ENCODE results near the gene OR4D2. TPM values are rescaled to one million over a fixed set of nuclear protein-coding genes. Genes with fewer than 3 reads are reported as not detected.
A peak's percentile ranks its signal among the peaks of the same experiment; 100 is the strongest.

OR4D2 gene
- polyA plus RNA-seq, 3 donors, result not detected

- H3K27ac Mint-ChIP-seq, result no peak overlapping the region
- Histone ChIP-seq H3K4me1 (ENCODE audit: control insufficient read depth in 1 of 2, insufficient read depth in 2 of 2, low read length in 2 of 2) (no peaks in the 10 kb centered on the region), H3K9ac (ENCODE audit: insufficient read depth, low read length, poor library complexity, severe bottlenecking) (no peak overlapping the region), H4K20me1 (ENCODE audit: insufficient read depth, low read length) (no peaks in the 10 kb centered on the region), H3K4me3 (replicated peaks in 1 of 3; ENCODE audit: low read depth in 2 of 3, low read length in 3 of 3) (no peak overlapping the region), H2AFZ (ENCODE audit: insufficient read depth, low read depth, low read length, poor library complexity, severe bottlenecking) (no peak overlapping the region), H3K4me2 (replicated peaks; ENCODE audit: extremely low read depth, low read length, poor library complexity, severe bottlenecking) (no peak overlapping the region), H3K9me3 (replicated peaks in 1 of 2; ENCODE audit: control insufficient read depth in 1 of 2, insufficient read depth in 1 of 2, low read length in 2 of 2) (no peaks in the 10 kb centered on the region), H3K36me3 (replicated peaks in 1 of 2; ENCODE audit: control insufficient read depth in 1 of 2, insufficient read depth in 2 of 2, low read length in 2 of 2) (peaks cover 19 to 40% of the 10 kb centered on the region in 2 donors), H3K27me3 (ENCODE audit: control insufficient read depth in 2 of 2, insufficient read depth in 2 of 2, low read length in 2 of 2) (no peaks in the 10 kb centered on the region), H3K27ac (ENCODE audit: low read depth in 1 of 2, low read length in 2 of 2) (no peak overlapping the region), H3K79me2 (ENCODE audit: insufficient read depth, low read length) (no peaks in the 10 kb centered on the region)
- no peak overlapping the region for H3K4me3 Mint-ChIP-seq
- intact Hi-C loops (cut with micrococcal nuclease), result no loop called here
- H3K36me3 Mint-ChIP-seq, result peaks cover 40 to 45% of the 10 kb centered on the region in 2 donors
- TF ChIP-seq CTCF (IDR thresholded peaks at IDR 0.05), result peak; percentile 15
- H3K9me3 Mint-ChIP-seq, result peaks cover 0 to 1% (median 0%) of the 10 kb centered on the region in 7 donors
- DNase-seq, result no peak
- no CpG with 5 or more reads among the region's 5 CpGs for WGBS (ENCODE audit: insufficient coverage)
- H3K27me3 Mint-ChIP-seq (ENCODE audit: low read depth in 3 of 3), result peaks cover 0 to 2% (median 0%) of the 10 kb centered on the region in 3 donors
- H3K4me1 Mint-ChIP-seq, result no peaks in the 10 kb centered on the region
Measured at GRCh38 chr17:58210922-58211321, 44.1 kb downstream of the OR4D2 start.

- TF ChIP-seq CTCF (IDR thresholded peaks at IDR 0.05), result no peak
- no peaks in the 10 kb centered on the region for H4K20me1 ChIP-seq (ENCODE audit: insufficient read depth, low read length)
- H3K27ac ChIP-seq (ENCODE audit: low read depth in 1 of 2, low read length in 2 of 2), result no peak overlapping the region
- no peaks in the 10 kb centered on the region for H3K27me3 ChIP-seq (ENCODE audit: control insufficient read depth in 2 of 2, insufficient read depth in 2 of 2, low read length in 2 of 2)
- no peak overlapping the region for H3K4me3 ChIP-seq (replicated peaks in 1 of 3; ENCODE audit: low read depth in 2 of 3, low read length in 3 of 3)
- no peak overlapping the region for H3K4me2 ChIP-seq (replicated peaks; ENCODE audit: extremely low read depth, low read length, poor library complexity, severe bottlenecking)
- intact Hi-C loops (cut with micrococcal nuclease), result no loop called here
- Mint-ChIP-seq H3K9me3 (no peaks in the 10 kb centered on the region), H3K4me3 (no peak overlapping the region), H3K36me3 (peaks cover 13 to 19% of the 10 kb centered on the region in 2 donors), H3K4me1 (peaks cover 13% of the 10 kb centered on the region), H3K27ac (peak overlapping the region in 1 of 7 donors; percentile 21), H3K27me3 (ENCODE audit: low read depth in 3 of 3) (peaks cover 0 to 5% (median 0%) of the 10 kb centered on the region in 3 donors)
- H3K9me3 ChIP-seq (replicated peaks in 1 of 2; ENCODE audit: control insufficient read depth in 1 of 2, insufficient read depth in 1 of 2, low read length in 2 of 2), result no peaks in the 10 kb centered on the region
- H3K4me1 ChIP-seq (ENCODE audit: control insufficient read depth in 1 of 2, insufficient read depth in 2 of 2, low read length in 2 of 2), result peaks cover 13 to 16% of the 10 kb centered on the region in 2 donors
- H3K36me3 ChIP-seq (replicated peaks in 1 of 2; ENCODE audit: control insufficient read depth in 1 of 2, insufficient read depth in 2 of 2, low read length in 2 of 2), result peaks cover 11 to 27% of the 10 kb centered on the region in 2 donors
- no peak overlapping the region for H2AFZ ChIP-seq (ENCODE audit: insufficient read depth, low read depth, low read length, poor library complexity, severe bottlenecking)
- H3K9ac ChIP-seq (ENCODE audit: insufficient read depth, low read length, poor library complexity, severe bottlenecking), result no peak overlapping the region
- no peaks in the 10 kb centered on the region for H3K79me2 ChIP-seq (ENCODE audit: insufficient read depth, low read length)
- no peak for DNase-seq
Measured at GRCh38 chr17:58215685-58216084, 48.9 kb downstream of the OR4D2 start.

All from CD14-positive monocyte (primary cell).